Measurements from ENCODE around the gene BDP1.
"Not testable (repeated sequence)": the region's sequence is repeated elsewhere in the genome, so short reads cannot be mapped to it uniquely, and the experiment has no call there.

The BDP1 gene

GRCh38 chr5:71597001-71597400, 141.6 kb downstream of the BDP1 start:
- DNase-seq = no peak
- in situ Hi-C loops (cut with MboI; ENCODE audit: low pct_unique_long_range_greater_than_20kb, low sequenced_read_pairs) = no loop called here

- no peak for DNase-seq
- in situ Hi-C loops (cut with MboI; ENCODE audit: low pct_unique_long_range_greater_than_20kb, low sequenced_read_pairs) = no loop called here
Observed at GRCh38 chr5:71600783-71601182, 145.3 kb downstream of the BDP1 start.

GRCh38 chr5:71601222-71602026, 146.0 kb downstream of the BDP1 start:
- peak; percentile 63 for DNase-seq

GRCh38 chr5:71609916-71610315, 154.5 kb downstream of the BDP1 start:
- DNase-seq; in situ Hi-C loops (cut with MboI; ENCODE audit: low pct_unique_long_range_greater_than_20kb, low sequenced_read_pairs): not testable (repeated sequence)

More at GRCh38 chr5:71601222-71602026, 146.0 kb downstream of the BDP1 start:
- in situ Hi-C loops (cut with MboI; ENCODE audit: low pct_unique_long_range_greater_than_20kb, low sequenced_read_pairs) = no loop called here

- in situ Hi-C loops (cut with MboI; ENCODE audit: low pct_unique_long_range_greater_than_20kb, low sequenced_read_pairs) = no loop called here
- DNase-seq = no peak
Observed at GRCh38 chr5:71615809-71616208, 160.4 kb downstream of the BDP1 start.
